Heart right ventricle (tissue), 16 donors: Measurements from ENCODE around the gene AMPH. TPM values are rescaled to one million over a fixed set of nuclear protein-coding genes. Genes with fewer than 3 reads are reported as not detected.
A peak's percentile ranks its signal among the peaks of the same experiment; 100 is the strongest.

Source experiments
- ATAC-seq, 8 donors: fragments of 200-7000 bp; cut with Tn5 transposase; one replicate each; pipeline ENCODE4 v1.9.1; 2020; ENCODE audit warnings: mild to moderate bottlenecking in 8 of 8, moderate library complexity in 8 of 8, moderate number of reproducible peaks in 1 of 8
- DNase-seq, 2 donors: peaks; one replicate each; pipeline ENCODE4 v3.0.0-alpha.2; 2020
- H3K27ac ChIP-seq, 10 donors: fragments of 200-600 bp; sonication (generic) in 2 of 10; one replicate each; pipeline versions ENCODE4 v1.5.0 to v1.8.0; 2020 to 2022; ENCODE audit warnings: mild to moderate bottlenecking in 3 of 10
- H3K27me3 ChIP-seq, 7 donors: fragments of 200-600 bp; one replicate each; pipeline ENCODE4 v1.8.0; 2021 to 2022; ENCODE audit warnings: mild to moderate bottlenecking in 2 of 7
- H3K36me3 ChIP-seq, 9 donors: fragments of 200-600 bp; sonication (generic) in 1 of 9; one replicate each; pipeline versions ENCODE4 v1.5.0 to v1.8.0; 2020 to 2022; ENCODE audit warnings: mild to moderate bottlenecking in 2 of 9
- H3K4me1 ChIP-seq, 9 donors: fragments of 200-600 bp; sonication (generic) in 1 of 9; one replicate each; pipeline versions ENCODE4 v1.5.0 to v1.8.0; 2020 to 2022; ENCODE audit warnings: mild to moderate bottlenecking in 4 of 9
- H3K4me3 ChIP-seq, 10 donors: fragments of 200-600 bp; sonication (generic) in 2 of 10; one replicate each; pipeline versions ENCODE4 v1.5.0 to v1.8.0; 2020 to 2022; ENCODE audit warnings: mild to moderate bottlenecking in 7 of 10, moderate library complexity in 2 of 10
- H3K9me3 ChIP-seq, 11 donors: fragments of 200-600 bp in 10 of 11; sonication (generic) in 2 of 11; one replicate each; pipeline versions ENCODE4 v1.5.0 to v1.8.0; 2013 to 2022; ENCODE audit warnings: mild to moderate bottlenecking in 2 of 11, control low read depth in 1 of 11, moderate library complexity in 1 of 11
- WGBS, 2 donors: extraction: QIAGEN DNeasy Blood & Tissue Kit; methylation state at CpG; one replicate each; pipeline ENCODE4 v1.1.7; 2013; ENCODE audit warnings: inconsistent platforms in 1 of 2; 5-methylcytosine and 5-hydroxymethylcytosine counted together
- intact Hi-C, 10 donors: fragments of 100-400 bp; cut with DNase I; formaldehyde crosslinking; loops; one replicate each; pipeline versions ENCODE4 v1.11.1 to v1.14.2; 2022
- polyA plus RNA-seq, 2 donors: library from polyadenylated mRNA; stranded (reverse); fragments of 200-250 nt; gene quantifications; one replicate each; pipeline ENCODE4 v1.2.3, GENCODE V29; 2013
- total RNA-seq, 10 donors: library from RNA; stranded (reverse); fragmentation: NEBNext Ultra II Directional in 3 of 10; extraction: Animal tissue kit (Norgen Biotek cat#: 25700) in 3 of 10; gene quantifications; one replicate each; pipeline versions ENCODE4 v1.2.1 to v1.2.4, GENCODE V29; 2021 to 2023
- TF ChIP-seq, protein P1 (sequence below), 9 donors: fragments of 200-600 bp; sonication (generic) in 2 of 9; IDR thresholded peaks; one replicate each; pipeline versions ENCODE4 v1.5.0 to v1.8.0; 2021 to 2022; ENCODE audit warnings: antibody characterized with exemption in 9 of 9, mild to moderate bottlenecking in 5 of 9, moderate library complexity in 1 of 9
- donor health status: Arrhythmogenic right ventricular cardiomyopathy.
- donor health status: ischemic (EF 13 %, LVEDD 7.1; RV severe dilation, severe dysfunction).
- donor health status: healthy with polysubstance abuse.
- donor health status: DM: no; HTN: yes; CAD: no.
- donor health status: DM: no; HTN: no; CAD: no.
- donor health status: ischemic (EF 25% LVEDD 6.9; RV normal size, moderate dysfunction).
- donor health status: ischemic (EF 25% LVEDD 5.7; RV mildly dilated, moderate dysfunction).
- donor health status: healthy.
- donor health status: DM: yes; HTN: yes; CAD: no.
- donor health status: Ischemic cardiomyopathy.
- donor health status: ischemic (EF 35%, LVEDD 5.7; RV mildly dilated, moderate dysfunction).
- donor health status: nonischemic (EF 11% LVEDD 7.7; RV severe dilation, severe dysfunction).
- donor health status: DM: yes; HTN: yes; CAD: no.
- donor health status: PGD.
- donor health status: ischemic (EF 29% LVEDD 5.4; RV normal size, mild dysfunction).
- donor health status: nonischemic (EF 23%, LVEDD 6.1; RV moderate dilation, normal function).

Gene AMPH
- total and polyA plus RNA-seq, 12 donors: 0.95 to 3.5 (median 2.3) TPM

DNA sequence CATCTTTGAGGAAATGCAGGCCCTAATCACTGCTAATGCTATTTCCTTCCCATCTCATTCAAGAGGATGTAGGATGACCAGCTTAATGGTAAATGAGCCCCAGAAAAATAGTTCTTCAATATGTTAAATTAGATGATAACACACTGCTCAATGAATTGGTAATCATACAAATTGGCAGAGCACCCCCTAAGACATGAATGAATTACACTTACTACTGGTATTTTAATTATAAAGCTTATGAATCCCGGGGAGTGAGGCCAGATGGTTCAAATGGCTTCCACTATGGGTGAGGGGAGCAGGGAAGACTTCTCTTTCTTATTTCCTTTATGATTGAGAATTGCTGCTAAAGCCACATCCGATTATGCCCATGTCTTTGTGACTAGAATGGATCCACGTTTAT is 198.5 kb downstream of the AMPH start:
- TF ChIP-seq, protein P1, sequence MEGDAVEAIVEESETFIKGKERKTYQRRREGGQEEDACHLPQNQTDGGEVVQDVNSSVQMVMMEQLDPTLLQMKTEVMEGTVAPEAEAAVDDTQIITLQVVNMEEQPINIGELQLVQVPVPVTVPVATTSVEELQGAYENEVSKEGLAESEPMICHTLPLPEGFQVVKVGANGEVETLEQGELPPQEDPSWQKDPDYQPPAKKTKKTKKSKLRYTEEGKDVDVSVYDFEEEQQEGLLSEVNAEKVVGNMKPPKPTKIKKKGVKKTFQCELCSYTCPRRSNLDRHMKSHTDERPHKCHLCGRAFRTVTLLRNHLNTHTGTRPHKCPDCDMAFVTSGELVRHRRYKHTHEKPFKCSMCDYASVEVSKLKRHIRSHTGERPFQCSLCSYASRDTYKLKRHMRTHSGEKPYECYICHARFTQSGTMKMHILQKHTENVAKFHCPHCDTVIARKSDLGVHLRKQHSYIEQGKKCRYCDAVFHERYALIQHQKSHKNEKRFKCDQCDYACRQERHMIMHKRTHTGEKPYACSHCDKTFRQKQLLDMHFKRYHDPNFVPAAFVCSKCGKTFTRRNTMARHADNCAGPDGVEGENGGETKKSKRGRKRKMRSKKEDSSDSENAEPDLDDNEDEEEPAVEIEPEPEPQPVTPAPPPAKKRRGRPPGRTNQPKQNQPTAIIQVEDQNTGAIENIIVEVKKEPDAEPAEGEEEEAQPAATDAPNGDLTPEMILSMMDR (IDR thresholded peaks at IDR 0.05): no peak
- intact Hi-C loops: no loop called here
- Histone ChIP-seq H3K27ac (no peak overlapping the region), H3K9me3 (no peaks in the 10 kb centered on the region), H3K27me3 (no peaks in the 10 kb centered on the region), H3K4me1 (peaks cover 0 to 10% (median 0%) of the 10 kb centered on the region in 9 donors), H3K36me3 (no peaks in the 10 kb centered on the region), H3K4me3 (no peak overlapping the region)
- ATAC-seq (no peak), DNase-seq (no peak)
- 82 to 91% methylated on average over 3 of the region's 3 CpGs for WGBS, 2 donors

- WGBS, 2 donors: 89 to 94% methylated on average over 1 of the region's 1 CpG
- DNase-seq: no peak
- intact Hi-C loops: no loop called here
- no peak for ATAC-seq
- Histone ChIP-seq H3K27me3 (no peaks in the 10 kb centered on the region), H3K4me1 (peaks cover 0 to 11% (median 0%) of the 10 kb centered on the region in 9 donors), H3K9me3 (no peaks in the 10 kb centered on the region), H3K27ac (no peak overlapping the region), H3K36me3 (no peaks in the 10 kb centered on the region), H3K4me3 (no peak overlapping the region)
- TF ChIP-seq, protein P1 (IDR thresholded peaks at IDR 0.05): no peak
Observed at GRCh38 chr7:38432080-38432479, 199.1 kb downstream of the AMPH start.

GRCh38 chr7:38429057-38429456 is 202.1 kb downstream of the AMPH start:
- Histone ChIP-seq H3K9me3 (no peaks in the 10 kb centered on the region), H3K4me1 (peaks cover 0 to 11% (median 0%) of the 10 kb centered on the region in 9 donors), H3K27me3 (no peaks in the 10 kb centered on the region), H3K36me3 (no peaks in the 10 kb centered on the region), H3K4me3 (no peak overlapping the region), H3K27ac (no peak overlapping the region)
- DNase-seq (no peak), ATAC-seq (no peak)
- WGBS, 2 donors: 92 to 97% methylated on average over 7 of the region's 7 CpGs
- TF ChIP-seq, protein P1 (IDR thresholded peaks at IDR 0.05): no peak
- intact Hi-C loops: no loop called here

DNA sequence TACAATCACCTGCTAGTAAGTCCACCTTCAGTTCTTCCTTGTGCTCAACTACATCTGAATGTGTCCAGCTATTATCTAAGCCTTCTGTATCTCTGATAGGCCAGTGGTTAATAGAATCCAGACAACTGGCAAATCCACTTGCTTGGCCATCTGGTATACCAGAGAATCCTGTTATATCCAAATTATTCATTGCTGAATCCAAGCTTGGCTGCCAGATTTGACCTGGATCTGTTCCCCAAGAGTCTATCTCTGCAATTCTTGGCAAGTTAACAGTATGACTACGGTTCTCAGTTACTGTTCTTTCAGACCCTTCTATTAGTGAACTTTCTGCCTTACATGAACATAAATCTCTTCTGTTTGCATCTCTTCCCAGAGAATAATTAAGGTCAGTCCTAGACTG is 203.1 kb downstream of the AMPH start:
- H3K4me3 ChIP-seq: no peak overlapping the region
- H3K27me3 ChIP-seq: no peaks in the 10 kb centered on the region
- TF ChIP-seq, protein P1 (IDR thresholded peaks at IDR 0.05): no peak
- DNase-seq (peak in 1 of 2 donors; percentile 17), ATAC-seq (peak in 4 of 8 donors; percentile 21 to 42 (median 24))
- H3K27ac ChIP-seq: no peak overlapping the region
- H3K9me3 ChIP-seq: no peaks in the 10 kb centered on the region
- 14 to 34% methylated on average over 1 of the region's 1 CpG for WGBS, 2 donors
- peaks cover 0 to 11% (median 0%) of the 10 kb centered on the region in 9 donors for H3K4me1 ChIP-seq
- intact Hi-C loops: no loop called here
- H3K36me3 ChIP-seq: no peaks in the 10 kb centered on the region
